Skeletal muscle cell (primary cell): ENCODE measurements around the gene PREX1.

Experiments
- DNase-seq: peaks from one replicate; pipeline ENCODE4 v3.0.0-alpha.2; 2010; ENCODE audit warnings: low read depth
- H3K4me3 ChIP-seq: 2 replicates; pipeline ENCODE4 v1.5.1; 2011; ENCODE audit warnings: low read depth, mild to moderate bottlenecking, control low read depth, low read length, moderate library complexity

Gene PREX1

DNA sequence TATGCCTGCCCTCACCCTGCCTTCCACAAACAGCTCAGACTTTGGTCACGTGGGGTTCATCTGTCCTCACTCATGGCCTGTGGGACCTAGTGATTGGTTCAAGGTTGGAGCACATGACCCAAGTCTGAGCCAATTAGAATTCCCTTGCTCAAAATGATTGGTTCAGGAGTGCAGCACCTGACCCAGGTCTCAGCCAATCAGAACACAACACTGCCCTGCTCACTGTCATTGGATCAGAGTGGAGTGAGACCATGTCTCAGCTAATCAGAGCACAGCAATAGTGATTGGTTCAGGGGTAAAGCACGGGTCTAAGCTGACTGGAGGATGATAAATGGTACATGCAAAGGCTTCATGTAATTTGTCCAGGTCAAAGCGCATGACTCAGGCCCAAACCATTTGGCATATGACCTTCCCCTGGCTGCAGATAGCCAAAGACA lies 102.2 kb downstream of the PREX1 start:
- DNase-seq, result no peak

DNA sequence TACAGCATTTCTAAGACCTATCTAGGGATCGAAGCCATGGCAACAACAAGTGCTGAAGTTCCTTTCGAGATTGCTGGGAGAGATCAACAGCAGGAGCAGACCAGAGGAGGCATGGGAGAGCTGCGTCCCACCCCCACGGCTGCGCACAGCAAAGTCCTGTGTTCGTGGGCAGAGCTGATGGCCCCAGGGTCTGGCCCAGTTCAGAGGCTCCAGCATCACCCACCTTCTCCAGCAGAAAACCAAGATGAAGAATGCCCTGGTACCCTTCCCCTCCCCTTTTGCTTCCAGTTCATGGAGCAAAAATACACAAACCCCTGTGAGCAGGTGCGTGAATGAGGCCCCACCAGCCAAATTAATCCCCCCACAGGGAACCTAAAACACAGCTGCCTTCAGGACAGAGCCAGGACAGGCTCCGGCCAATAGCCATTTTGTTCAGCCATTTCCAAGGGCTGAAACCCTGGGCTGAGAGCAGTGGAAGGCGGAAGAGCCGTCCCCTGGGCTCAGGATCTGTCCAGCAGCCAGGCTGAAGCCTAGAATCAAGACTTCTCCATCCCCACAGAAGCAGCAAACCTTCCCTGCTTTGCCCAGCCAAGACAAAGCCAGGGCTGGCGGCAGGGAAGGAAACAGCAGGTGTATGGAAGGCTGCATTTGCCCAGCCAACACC lies 102.8 kb downstream of the PREX1 start:
- H3K4me3 ChIP-seq, result no peak overlapping the region
- no peak for DNase-seq

More for the DNA sequence above, 102.2 kb downstream of the PREX1 start:
- H3K4me3 ChIP-seq, result no peak overlapping the region

DNA sequence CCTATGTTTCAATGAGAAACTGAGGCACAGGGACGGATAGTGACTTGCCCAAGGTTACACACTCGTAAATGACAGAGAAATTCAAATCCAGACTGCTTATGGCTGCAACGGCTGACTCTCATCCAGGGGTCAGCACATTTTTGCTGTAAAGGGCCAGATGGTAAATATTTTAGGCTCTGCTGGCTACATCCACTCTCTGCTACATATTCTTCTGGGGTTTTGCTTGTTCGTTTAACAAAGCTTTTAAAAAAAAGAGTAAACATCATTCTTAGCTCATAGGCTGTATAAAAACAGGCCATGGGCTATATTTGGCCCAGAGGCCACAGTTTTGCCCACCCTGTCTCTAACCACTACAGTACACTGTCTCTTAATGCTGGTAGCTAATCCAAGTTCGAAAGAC lies 103.4 kb downstream of the PREX1 start:
- DNase-seq, result no peak
- H3K4me3 ChIP-seq, result no peak overlapping the region

DNA sequence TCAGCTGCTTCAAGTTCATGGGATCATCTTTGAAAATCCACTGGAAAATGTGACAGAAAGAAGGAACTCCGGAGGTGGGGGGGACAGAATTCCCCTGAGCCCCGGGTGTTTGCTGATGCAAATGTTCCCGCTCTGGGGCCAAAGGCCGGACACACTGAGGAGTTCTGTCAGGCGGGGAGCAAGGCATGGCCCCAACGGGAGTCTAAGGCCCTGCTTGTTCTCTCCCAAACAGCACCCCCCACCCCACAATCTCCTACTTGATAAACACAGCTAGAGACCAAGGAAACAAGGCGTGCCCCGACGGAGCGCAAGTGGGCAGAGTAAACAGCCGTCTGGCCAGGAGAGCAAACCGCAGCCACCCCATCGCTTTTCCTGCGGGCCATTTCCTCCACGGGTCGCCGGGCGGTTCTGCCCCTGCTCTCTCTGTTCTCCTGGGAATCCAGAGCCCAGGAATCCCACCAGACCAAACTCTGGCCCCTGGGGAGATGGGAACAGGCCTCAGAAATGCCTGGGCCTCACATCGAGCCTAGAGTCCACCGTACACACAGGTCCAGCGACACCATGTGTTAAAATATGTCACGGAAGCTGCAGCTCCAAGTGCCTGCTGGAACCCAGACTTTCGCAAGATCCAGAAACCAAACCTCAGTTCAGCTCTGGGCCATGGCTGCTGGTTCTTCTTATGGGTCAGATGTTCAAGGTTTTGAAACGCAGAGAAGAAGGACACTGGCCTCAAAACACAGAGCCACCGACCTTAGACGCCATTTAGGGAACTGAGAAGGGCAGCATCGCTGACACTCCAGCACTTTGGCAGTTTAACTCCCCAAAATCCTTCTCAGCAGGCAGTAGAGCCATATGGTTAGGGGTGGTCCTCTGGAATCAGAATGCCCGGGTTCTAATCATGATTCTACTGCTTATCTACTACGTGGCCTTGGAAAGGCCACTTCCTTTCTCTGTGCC lies 104.2 kb downstream of the PREX1 start:
- H3K4me3 ChIP-seq, result no peak overlapping the region
- DNase-seq, result no peak

DNA sequence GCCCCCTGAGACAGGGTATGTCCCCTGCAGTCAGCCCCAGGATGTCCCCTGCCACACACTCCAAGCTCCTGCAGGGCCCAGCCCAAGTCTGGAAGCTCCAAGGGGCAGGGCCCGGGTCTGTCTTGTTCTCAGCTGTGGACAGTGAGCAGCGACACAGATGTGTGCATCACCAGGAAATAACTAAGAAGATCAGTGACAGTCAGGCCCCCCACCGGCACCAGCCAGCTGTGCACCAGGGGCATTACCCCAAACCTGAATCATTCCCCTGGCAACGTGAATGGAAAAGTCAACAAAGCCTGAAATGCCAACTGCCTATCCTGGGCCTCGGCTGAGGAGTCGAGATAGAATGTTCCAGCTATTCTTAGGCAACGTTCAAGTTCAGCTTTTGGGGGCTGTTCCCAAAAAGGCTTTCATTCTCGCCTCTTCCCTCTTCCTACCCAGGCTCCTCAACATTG lies 105.0 kb downstream of the PREX1 start:
- H3K4me3 ChIP-seq, result no peak overlapping the region
- DNase-seq, result no peak

DNA sequence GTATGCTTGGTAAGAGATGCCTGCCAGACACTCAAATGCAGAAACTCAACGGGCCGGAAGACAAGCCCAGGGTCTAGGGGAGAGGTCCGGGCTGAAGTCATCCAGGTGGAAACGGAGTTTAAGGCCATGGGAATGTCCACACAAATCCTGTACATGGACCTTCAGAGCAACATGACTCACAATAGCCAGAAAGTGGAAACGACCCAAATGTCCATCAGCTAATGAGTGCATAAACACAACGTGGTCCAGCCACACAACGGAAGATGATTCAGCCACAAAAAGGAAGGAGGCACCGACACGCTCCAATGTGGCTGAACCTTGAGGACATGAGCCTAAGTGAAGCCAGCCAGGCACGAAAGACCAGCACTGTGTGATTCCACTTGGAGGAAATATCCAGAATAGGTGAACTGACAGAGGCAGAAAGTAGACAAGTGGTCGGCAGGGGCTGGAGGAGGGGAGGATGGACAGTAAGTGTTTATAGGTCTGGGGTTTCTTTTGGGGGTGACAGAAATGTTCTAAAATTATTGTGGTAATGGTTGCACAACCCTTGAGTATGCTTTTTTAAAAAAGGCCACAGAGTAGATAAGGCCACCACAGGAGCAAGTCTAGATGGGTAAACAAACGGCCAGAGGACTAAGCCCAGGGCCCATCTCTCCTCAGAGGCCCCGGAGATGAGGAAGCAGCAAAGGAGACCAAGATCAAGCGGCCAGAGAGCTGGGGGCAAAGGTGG lies 105.6 kb downstream of the PREX1 start:
- H3K4me3 ChIP-seq, result no peak overlapping the region
- DNase-seq, result no peak

DNA sequence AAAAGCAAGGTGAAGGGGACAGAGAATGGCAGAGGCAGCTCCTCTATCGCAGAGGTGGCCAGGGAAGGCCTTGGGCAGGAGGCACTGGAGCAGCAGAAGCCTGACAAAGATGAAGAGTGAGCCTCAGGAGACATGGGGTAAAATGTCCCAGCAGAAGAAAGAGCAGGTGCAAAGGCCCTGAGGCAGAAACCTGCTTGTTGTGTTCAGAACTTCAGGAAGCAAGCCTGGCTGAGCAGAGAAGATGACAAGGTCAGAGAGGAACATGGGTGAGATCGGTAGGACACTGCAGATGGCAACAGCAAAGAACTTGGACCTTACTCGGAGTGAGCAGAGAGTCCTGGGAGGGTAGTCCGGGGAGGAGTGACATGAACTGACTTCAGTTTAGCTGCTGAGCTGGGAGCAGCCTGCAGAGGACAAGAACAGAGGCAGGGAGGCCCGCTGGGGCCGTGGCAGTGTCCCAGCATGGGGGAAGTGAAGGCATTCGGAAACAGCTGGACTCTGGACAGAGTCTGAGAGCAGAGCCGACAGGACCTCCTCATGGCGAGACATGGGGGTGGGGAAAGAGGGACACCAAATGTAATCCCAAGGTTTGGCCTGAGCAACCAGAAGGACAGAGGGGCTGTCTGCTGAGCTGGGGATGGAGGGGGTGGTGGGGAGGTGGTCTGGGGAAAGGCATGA lies 106.3 kb downstream of the PREX1 start:
- no peak for DNase-seq

DNA sequence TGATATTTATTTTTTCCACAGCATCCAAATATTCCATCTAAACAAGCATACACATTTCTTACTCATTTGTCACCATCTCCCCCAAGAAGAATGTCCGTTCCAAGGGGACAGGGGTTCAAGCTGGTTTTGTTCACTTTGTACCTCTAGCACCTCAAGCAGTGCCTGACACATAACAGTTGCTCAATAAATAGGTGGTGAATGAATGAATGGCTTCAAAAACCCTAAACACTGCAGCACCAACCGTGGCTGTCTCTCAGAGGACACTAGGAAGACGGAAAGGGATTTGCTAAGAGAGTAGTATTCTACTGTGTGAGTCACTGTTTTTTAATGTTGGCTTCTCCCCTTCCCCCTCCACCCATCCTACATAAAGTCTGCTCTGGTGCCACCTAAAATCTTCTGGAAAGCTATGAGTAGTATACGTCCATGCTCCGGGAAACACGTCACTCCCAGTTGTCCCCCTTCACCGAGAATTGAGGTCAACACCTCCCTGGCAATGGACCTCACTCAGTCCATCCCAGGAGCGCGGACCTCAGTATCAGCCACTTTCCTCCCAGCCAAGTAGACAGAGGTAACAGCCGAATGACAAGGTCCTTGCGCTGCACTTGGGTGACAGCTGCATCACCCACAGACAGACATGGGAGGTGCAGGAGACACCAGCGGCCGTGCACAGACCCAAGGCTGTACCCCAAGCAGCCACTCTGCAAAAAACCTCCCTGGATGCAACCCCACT lies 107.4 kb downstream of the PREX1 start:
- no peak for DNase-seq
- H3K4me3 ChIP-seq, result no peak overlapping the region

More for the DNA sequence above, 106.3 kb downstream of the PREX1 start:
- H3K4me3 ChIP-seq, result no peak overlapping the region

DNA sequence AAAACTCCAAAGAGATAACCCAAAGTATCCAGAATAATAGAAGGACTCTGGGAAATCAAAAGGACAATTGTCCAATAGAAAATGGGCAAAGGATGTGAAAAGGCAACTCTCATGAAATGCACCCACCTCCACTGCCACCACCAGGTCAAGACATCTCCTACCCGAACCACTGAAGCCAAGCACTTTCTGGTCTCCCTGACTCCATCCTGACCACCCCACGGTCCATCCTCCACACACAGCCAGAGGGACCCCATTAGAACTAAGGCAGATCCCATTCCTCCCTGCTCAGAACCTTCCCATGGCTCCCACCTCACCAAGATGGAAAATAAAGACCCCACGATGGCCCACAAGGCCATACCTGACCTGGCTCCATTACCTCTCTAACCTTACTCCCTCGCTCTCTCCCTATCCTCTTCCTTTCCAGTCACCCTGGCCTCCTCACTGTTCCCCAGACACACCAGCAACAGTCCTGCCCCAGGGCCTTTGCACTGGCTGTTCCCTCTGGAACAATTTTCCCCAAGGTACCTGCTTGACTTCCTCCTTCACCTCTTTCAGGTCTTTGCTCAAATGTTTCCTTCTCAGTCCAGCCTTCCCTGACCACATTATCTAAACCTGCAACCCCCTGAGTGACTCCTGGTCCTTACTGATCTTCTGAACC lies 108.1 kb downstream of the PREX1 start:
- H3K4me3 ChIP-seq, result no peak overlapping the region
- no peak for DNase-seq

DNA sequence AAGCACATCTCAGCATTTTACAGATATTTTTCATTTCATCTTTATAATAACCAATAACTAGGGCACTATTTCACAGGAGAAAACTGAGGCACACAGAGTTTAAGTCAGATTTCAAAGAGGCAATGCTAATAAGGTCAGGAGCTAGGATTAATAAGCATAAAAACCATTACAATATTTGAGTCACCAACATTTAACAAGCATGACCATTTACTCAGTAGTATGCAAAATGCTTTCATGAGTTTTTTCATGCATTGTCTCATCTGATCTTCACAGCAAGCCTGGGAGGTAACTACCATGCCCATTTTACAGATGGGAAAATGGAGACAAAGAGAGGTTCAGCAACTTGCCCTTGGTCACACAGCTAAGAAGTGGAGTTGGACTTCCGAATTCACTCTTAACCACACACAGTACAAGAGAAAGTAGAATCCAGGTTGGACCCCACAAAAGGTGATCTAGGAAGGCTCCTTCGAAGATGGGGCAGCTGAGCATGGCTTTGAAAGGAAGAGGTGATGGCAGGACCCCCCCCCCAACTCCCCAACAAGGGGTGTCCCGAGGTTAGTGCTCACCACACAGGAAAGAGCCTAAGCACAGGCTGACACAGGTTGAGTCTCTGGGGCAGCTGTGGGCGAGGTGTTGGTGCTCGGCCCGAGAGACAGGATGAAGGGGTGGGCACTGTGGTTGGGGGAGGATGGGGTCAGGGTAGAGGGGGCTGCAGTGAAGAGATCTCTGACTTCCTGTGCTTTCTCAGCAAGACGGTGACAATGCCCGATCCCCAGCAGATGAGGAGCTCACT lies 108.8 kb downstream of the PREX1 start:
- no peak overlapping the region for H3K4me3 ChIP-seq
- no peak for DNase-seq

DNA sequence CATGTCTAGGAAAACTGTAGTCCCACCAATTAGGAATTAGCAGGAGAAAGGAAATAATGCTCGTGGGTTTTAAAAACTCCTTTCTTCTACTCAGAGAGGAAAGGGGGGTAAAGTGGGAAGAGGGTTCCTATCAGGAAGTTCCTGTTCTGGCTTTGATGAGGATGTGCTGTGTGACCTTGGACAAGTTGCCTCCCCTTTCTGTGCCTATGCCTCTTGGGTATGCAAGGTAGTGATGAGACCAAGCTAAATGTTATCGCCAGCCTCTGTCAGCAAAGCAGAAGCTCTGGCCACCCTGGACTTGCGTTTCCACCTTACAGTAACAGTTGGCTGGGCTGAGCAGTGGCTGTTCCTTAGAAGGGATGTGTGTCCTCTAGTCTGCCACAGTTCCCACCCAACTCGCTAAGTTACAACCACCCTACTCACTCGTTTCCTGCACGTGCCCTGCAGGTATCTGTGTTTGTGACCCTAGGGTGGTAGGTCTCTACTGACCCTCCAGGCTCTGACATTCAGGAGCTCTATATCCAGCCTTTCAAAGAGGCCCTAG lies 110.0 kb downstream of the PREX1 start:
- no peak overlapping the region for H3K4me3 ChIP-seq
- DNase-seq, result no peak

DNA sequence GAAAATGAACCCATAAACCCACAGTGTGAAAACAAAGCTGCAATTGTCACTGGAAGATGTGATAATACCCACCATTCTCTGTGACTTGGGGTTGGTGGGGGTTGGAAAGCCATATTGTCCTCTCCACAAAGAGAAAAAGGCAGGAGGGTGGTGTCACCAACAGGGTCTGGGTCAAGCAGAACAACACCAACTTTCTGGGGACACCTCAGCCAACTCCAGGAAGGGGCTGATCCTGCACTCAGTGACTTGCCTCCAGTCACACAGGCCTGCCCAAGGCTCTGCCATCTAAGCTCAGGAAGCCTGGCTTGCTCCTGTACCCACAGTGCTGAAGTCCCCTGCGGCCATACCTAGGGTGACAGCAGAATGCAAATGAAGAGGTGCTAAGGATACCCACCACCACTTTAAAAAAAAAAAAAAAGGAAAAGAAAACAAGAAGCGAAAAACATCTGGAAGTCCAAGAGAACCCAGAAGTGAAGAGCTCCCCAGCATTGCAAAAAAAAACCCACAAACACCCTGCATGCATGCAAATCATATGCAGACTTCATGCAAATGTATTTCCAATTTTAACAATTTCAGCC lies 110.6 kb downstream of the PREX1 start:
- no peak for DNase-seq
- H3K4me3 ChIP-seq, result no peak overlapping the region

DNA sequence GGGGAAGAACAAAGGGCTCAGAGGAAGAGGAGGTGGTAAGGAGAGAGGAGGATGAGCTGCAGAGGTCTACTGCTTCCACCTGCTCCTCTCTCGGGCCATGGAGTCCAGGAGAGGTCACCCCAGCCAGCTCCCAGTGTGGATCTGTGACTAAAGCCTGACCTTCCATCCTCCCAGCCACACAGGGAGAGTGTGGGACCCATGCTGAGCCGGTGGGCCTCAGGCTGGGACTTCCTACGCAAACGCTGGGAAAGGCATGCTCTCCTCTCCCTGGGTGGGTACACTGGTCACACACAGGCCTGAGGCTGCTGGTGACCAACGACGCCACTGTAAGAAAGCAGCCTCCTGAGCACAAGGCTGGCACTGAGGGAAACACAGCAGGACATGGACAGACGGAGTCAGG lies 111.3 kb downstream of the PREX1 start:
- H3K4me3 ChIP-seq, result no peak overlapping the region

DNA sequence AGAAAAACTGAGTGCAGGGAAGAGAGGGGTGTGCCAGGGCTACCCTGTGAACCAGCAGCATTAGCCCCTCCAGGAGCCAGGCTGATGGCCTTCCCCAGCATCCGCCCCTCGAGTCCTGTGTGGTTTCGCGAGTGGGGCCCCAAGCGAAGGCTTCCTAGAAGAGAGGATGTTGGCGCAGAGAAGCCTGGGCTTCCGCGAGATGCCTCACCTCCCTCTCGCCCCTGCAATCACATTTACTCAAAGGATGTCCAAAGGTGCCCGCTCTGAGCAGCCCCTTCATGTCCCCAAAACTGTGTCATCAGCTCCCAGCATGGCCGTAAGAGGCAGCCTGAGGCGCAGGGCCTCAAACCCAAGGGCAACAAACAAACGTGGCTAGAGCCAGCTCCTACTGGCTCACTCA lies 111.7 kb downstream of the PREX1 start:
- no peak overlapping the region for H3K4me3 ChIP-seq

More for the DNA sequence above, 111.3 kb downstream of the PREX1 start:
- no peak for DNase-seq

DNA sequence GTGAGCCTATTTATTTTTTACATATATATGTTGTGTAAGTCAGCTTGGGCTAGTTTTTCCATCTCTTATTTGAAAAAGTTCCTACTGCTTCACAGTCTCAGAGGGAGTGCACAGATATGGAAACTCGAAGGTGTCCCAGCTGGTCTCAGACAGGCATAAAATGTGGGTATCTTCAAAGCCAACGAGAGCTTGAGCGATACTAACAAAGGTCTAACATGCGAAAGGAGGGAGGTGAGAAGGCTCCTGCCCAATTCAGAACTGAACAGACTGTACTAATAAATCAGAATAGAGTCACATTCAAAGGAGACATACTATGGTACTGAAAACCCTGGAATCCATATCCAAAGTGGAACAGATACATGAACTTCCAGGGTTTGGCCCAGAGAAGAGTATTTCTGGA lies 113.0 kb downstream of the PREX1 start:
- no peak for DNase-seq

More for the DNA sequence above, 111.7 kb downstream of the PREX1 start:
- no peak for DNase-seq

DNA sequence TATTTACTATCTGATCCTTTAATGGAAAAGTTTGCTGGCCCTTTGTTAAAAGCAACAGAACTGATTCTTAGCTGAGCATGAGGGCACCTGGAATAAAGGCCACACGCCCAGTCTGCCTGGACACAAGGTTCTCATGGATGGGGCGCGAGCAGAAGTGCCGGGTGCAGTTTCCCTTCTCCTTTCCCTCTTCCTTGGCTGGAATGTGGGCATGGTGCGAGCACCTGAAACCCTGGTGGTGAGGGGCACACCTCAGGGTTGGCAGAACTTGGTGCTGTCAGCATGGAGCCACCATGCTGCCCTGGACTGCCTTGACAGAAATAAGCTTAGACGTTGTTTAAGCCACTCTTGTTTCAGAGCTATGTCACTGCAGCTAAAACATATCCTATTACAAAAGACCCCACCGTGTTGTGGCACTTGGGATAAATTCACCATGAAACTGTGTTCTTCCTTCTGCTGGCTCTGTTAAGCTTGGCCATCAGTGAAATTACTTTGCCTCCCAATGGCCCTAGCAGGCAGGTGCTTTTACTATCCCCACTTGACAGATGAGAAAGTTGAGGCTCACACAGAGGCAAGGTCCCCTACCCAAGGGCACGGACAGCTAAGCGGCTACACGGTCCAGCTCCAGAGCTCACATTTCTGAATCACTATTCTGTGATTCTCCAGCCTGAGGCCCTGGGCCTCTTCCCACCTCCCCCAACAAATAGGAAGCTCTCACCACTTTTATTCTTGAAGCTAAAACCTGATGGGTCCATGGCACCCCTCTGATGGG lies 115.9 kb downstream of the PREX1 start:
- no peak for DNase-seq
- H3K4me3 ChIP-seq, result no peak overlapping the region

More for the DNA sequence above, 113.0 kb downstream of the PREX1 start:
- H3K4me3 ChIP-seq, result no peak overlapping the region
